K562 (cell line): ENCODE data around the gene RDH16. TPM values are rescaled to one million over a fixed set of nuclear protein-coding genes. Genes with fewer than 3 reads are reported as not detected.

Experiments used
- ATAC-seq: fragments of 200-7000 bp; cut with Tn5 transposase; 3 replicates; pipeline ENCODE4 v1.9.1; 2020; ENCODE audit warnings: moderate library complexity
- BruUV-seq: library from RNA; stranded (reverse); fragments of 400-500 nt; replicated peaks from 2 replicates; lab custom pipeline; 2021; lab: Mats Ljungman, UMichigan
- CTCF ChIA-PET: fragments of 300-600 bp; formaldehyde crosslinking; extraction: SDS; loops from one replicate; lab custom pipeline; 2021; ENCODE audit warnings: low intra/inter-chr PET ratio; lab: Yijun Ruan, JAX
- POLR2A ChIA-PET: fragments of 300-600, 350-650 bp; sonication (Branson Sonifier 250); formaldehyde crosslinking; extraction: SDS; loops from one replicate; lab custom pipeline; 2021; ENCODE audit warnings: antibody characterized with exemption, inconsistent platforms; lab: Yijun Ruan, JAX
- DNase-seq, 4 experiments: peaks; one replicate each; pipeline versions ENCODE4 v3.0.0 to v3.0.0-alpha.2; 2011 to 2018; ENCODE audit warnings: low spot score in 3 of 4, mixed read lengths in 3 of 4; ENCODE audit errors: extremely low read depth in 1 of 4
- FAIRE-seq: peaks from 2 replicates; lab custom pipeline; 2011; peaks lifted over from hg19 to GRCh38; lab: Jason Lieb, UNC
- H2AFZ ChIP-seq: 2 replicates; pipeline ENCODE4 v1.6.0; 2011; ENCODE audit warnings: low read depth, low read length, control low read depth, inconsistent platforms
- H3K27ac ChIP-seq: fragments of 200-600 bp; 3 replicates; pipeline ENCODE4 v1.8.0; 2011; ENCODE audit warnings: low read depth, mild to moderate bottlenecking, control low read depth, inconsistent platforms, low read length, moderate library complexity, mixed read lengths; ENCODE audit errors: extremely low read depth
- H3K27me3 ChIP-seq, 2 experiments: fragments of 300-600 bp in 1 of 2; 2 replicates in 1 of 2; 3 replicates in 1 of 2; pipeline versions ENCODE4 v1.6.0 to v1.8.0; 2011; ENCODE audit warnings: inconsistent platforms in 2 of 2, low read length in 2 of 2, mild to moderate bottlenecking in 1 of 2, mixed read lengths in 1 of 2, moderate library complexity in 1 of 2; ENCODE audit not compliant: control insufficient read depth in 2 of 2, insufficient read depth in 2 of 2
- H3K36me3 ChIP-seq: fragments of 300-600 bp; 3 replicates; pipeline ENCODE4 v1.8.0; 2011; ENCODE audit warnings: mild to moderate bottlenecking, low read length, inconsistent platforms; ENCODE audit not compliant: control insufficient read depth, insufficient read depth
- H3K4me1 ChIP-seq, 2 experiments: fragments of 200-600 bp in 1 of 2; replicated peaks in 1 of 2; 2 replicates in 1 of 2; 3 replicates in 1 of 2; pipeline versions ENCODE4 v1.5.1 to v1.8.0; 2011; ENCODE audit warnings: inconsistent platforms in 2 of 2, low read length in 2 of 2, mild to moderate bottlenecking in 1 of 2, mixed read lengths in 1 of 2, moderate library complexity in 1 of 2; ENCODE audit not compliant: control insufficient read depth in 2 of 2, insufficient read depth in 2 of 2
- H3K4me2 ChIP-seq: 2 replicates; pipeline ENCODE4 v1.6.1; 2011; ENCODE audit warnings: low read length, control low read depth, inconsistent platforms, mixed read lengths; ENCODE audit not compliant: insufficient read depth
- H3K4me3 ChIP-seq: fragments of 200-600 bp; sonication (generic), shearing (Covaris generic); 2 replicates; pipeline ENCODE4 v1.5.1; 2016; ENCODE audit warnings: control low read depth, inconsistent platforms
- H3K79me2 ChIP-seq: fragments of 200-600 bp; 3 replicates; pipeline ENCODE4 v1.8.0; 2011; ENCODE audit warnings: low read length, inconsistent platforms; ENCODE audit not compliant: control insufficient read depth, insufficient read depth
- H3K9ac ChIP-seq, 2 experiments: 2 replicates each; pipeline versions ENCODE4 v1.6.0 to v1.6.1; 2011; ENCODE audit warnings: low read depth in 2 of 2, low read length in 2 of 2, control low read depth in 1 of 2, inconsistent platforms in 1 of 2, mild to moderate bottlenecking in 1 of 2, mixed read lengths in 1 of 2; ENCODE audit not compliant: insufficient read depth in 1 of 2
- H3K9me1 ChIP-seq: one replicate; pipeline ENCODE4 v1.6.0; 2011; ENCODE audit warnings: inconsistent platforms, mild to moderate bottlenecking, low read length, moderate library complexity; ENCODE audit not compliant: control insufficient read depth, insufficient read depth
- H3K9me3 ChIP-seq: replicated peaks from 2 replicates; pipeline ENCODE4 v1.5.1; 2011; ENCODE audit warnings: low read depth, low read length, inconsistent platforms; ENCODE audit not compliant: control insufficient read depth, insufficient read depth
- H4K20me1 ChIP-seq: replicated peaks from 2 replicates; pipeline ENCODE4 v1.6.1; 2011; ENCODE audit warnings: low read length, inconsistent platforms, mixed read lengths; ENCODE audit not compliant: control insufficient read depth, insufficient read depth
- CHD4 ChIP-seq: fragments of 200-600 bp; sonication (generic); IDR thresholded peaks from 3 replicates; pipeline ENCODE4 v1.6.1; 2012; ENCODE audit warnings: low read depth, mild to moderate bottlenecking, mixed read lengths, low read length, inconsistent platforms; ENCODE audit not compliant: insufficient read depth, insufficient replicate concordance, poor library complexity, severe bottlenecking
- CXXC5 ChIP-seq: fragments of 250-450 bp; sonication (Bioruptor Pico); IDR thresholded peaks from 2 replicates; pipeline ENCODE4 v1.8.0; 2022; ENCODE audit warnings: inconsistent platforms, mild to moderate bottlenecking, moderate library complexity
- FOXP1 ChIP-seq: sonication (generic); formaldehyde crosslinking; IDR thresholded peaks from 2 replicates; pipeline ENCODE4 v1.8.0; 2022; ENCODE audit warnings: mild to moderate bottlenecking, missing genetic modification reagents
- GABPB1 ChIP-seq: sonication (generic); formaldehyde crosslinking; IDR thresholded peaks from 2 replicates; pipeline ENCODE4 v1.8.0; 2022; ENCODE audit warnings: mild to moderate bottlenecking, missing genetic modification reagents
- KLF13 ChIP-seq: fragments of 450-650 bp; IDR thresholded peaks from 2 replicates; pipeline ENCODE4 v1.6.1; 2016; ENCODE audit warnings: missing genetic modification characterization, low read depth, mild to moderate bottlenecking, missing compliant biosample characterization, moderate library complexity, borderline replicate concordance
- PTTG1 ChIP-seq: fragments of 450-650 bp; IDR thresholded peaks from 2 replicates; pipeline ENCODE4 v1.6.1; 2016; ENCODE audit warnings: low read depth, mild to moderate bottlenecking, missing genetic modification characterization, missing compliant biosample characterization
- RB1 ChIP-seq: fragments of 450-650 bp; IDR thresholded peaks from 2 replicates; pipeline ENCODE4 v1.6.1; 2017; ENCODE audit warnings: low read depth, mild to moderate bottlenecking
- RNF2 ChIP-seq: sonication (generic); IDR thresholded peaks from 2 replicates; pipeline ENCODE4 v1.6.1; 2016
- SLC30A9 ChIP-seq: fragments of 250-450 bp; sonication (Bioruptor Pico); IDR thresholded peaks from 2 replicates; pipeline ENCODE4 v1.8.0; 2022; ENCODE audit warnings: mild to moderate bottlenecking, moderate library complexity
- TAF1 ChIP-seq: IDR thresholded peaks from 2 replicates; pipeline ENCODE4 v1.6.1; 2011; ENCODE audit warnings: mild to moderate bottlenecking, low read length, moderate library complexity; ENCODE audit not compliant: insufficient read depth, control insufficient read depth, severe bottlenecking; ENCODE audit errors: extremely low read depth
- ZBTB9 ChIP-seq: fragments of 450-650 bp; formaldehyde crosslinking; IDR thresholded peaks from 2 replicates; pipeline ENCODE4 v1.4.0; 2020; ENCODE audit warnings: mild to moderate bottlenecking, moderate library complexity
- ZNF280A ChIP-seq: fragments of 450-650 bp; IDR thresholded peaks from 2 replicates; pipeline ENCODE4 v1.6.1; 2018; ENCODE audit warnings: mild to moderate bottlenecking, low read depth; ENCODE audit not compliant: partially characterized antibody
- ZNF583 ChIP-seq: fragments of 250-450 bp; sonication (Bioruptor Pico); IDR thresholded peaks from 2 replicates; pipeline ENCODE4 v1.4.0; 2020
- ZNF717 ChIP-seq: fragments of 250-450 bp; sonication (Bioruptor Pico); IDR thresholded peaks from 2 replicates; pipeline ENCODE4 v1.5.0; 2021
- WGBS: fragments of 100-300 bp; shearing (Covaris generic); methylation state at CpG from one replicate; pipeline ENCODE4 v1.1.6; 2016; ENCODE audit warnings: low coverage, mixed read lengths; ENCODE audit not compliant: insufficient coverage; ENCODE audit errors: missing lambda C conversion rate; 5-methylcytosine and 5-hydroxymethylcytosine counted together
- in situ Hi-C: fragments of 300-500 bp; cut with MboI; formaldehyde crosslinking; loops from 4 replicates; pipeline ENCODE4 v1.15.0; 2018; ENCODE audit warnings: inconsistent platforms, mixed read lengths
- intact Hi-C: fragments of 100-400 bp; cut with micrococcal nuclease; formaldehyde crosslinking; loops from 2 replicates; pipeline ENCODE4 v1.14.2; 2022
- polyA plus RNA-seq, 8 experiments: library from polyadenylated mRNA; depleted of rRNA in 4 of 8; stranded (reverse) in 5 of 8; unstranded in 3 of 8; fragments of >200 nt; fragmentation: Nextera tagmentation in 2 of 8; fragmentation: Illumina TruSeq in 1 of 8; extraction: Ambion mirVana in 2 of 8; extraction: Trizol in 1 of 8; gene quantifications; 2 replicates each; pipeline versions ENCODE4 v1.2.1 to v1.2.3, GENCODE V29; 2011 to 2014; ENCODE audit warnings: inconsistent platforms in 1 of 8, missing spikeins in 1 of 8
- total RNA-seq, 7 experiments: library from RNA; depleted of rRNA in 6 of 7; stranded (reverse); fragments of >200 nt in 6 of 7; fragmentation: Illumina TruSeq in 2 of 7; extraction: Trizol in 2 of 7; gene quantifications; 2 replicates each; pipeline versions ENCODE4 v1.2.1 to v1.2.3, GENCODE V29; 2011 to 2021; ENCODE audit warnings: low replicate concordance in 1 of 7
- TF ChIP-seq, protein P1 (sequence below): fragments of 450-650 bp; IDR thresholded peaks from 2 replicates; pipeline ENCODE4 v1.6.1; 2017; ENCODE audit warnings: antibody characterized with exemption

The RDH16 gene
- total and polyA plus RNA-seq, 9 of the 15 experiments (the other 6 are each of a cell fraction or from before 2014, with no cell fraction given): 0.11 to 0.52 (median 0.22) TPM; not detected in 1

- Histone ChIP-seq H3K9ac (no peak overlapping the region), H3K4me3 (no peak overlapping the region), H3K79me2 (no peaks in the 10 kb centered on the region), H3K36me3 (no peaks in the 10 kb centered on the region), H4K20me1 (no peaks in the 10 kb centered on the region), H3K9me3 (no peaks in the 10 kb centered on the region; the same call in 1 of the 2 replicates), H3K27ac (no peak overlapping the region), H3K9me1 (no peaks in the 10 kb centered on the region), H3K27me3 (peaks cover 0 to 15% of the 10 kb centered on the region in 2 experiments; a peak in 1 of 5 replicates), H3K4me1 (no peaks in the 10 kb centered on the region; a peak in 2 of 5 replicates), H2AFZ (no peak overlapping the region), H3K4me2 (no peak overlapping the region)
- no peak for ATAC-seq
- FAIRE-seq: no peak
- CTCF ChIA-PET: no interaction called here
- POLR2A ChIA-PET: no interaction called here
- intact Hi-C loops (no loop called here), in situ Hi-C loops (no loop called here)
- DNase-seq: no peak
- WGBS: 19% methylated on average over 6 of the region's 6 CpGs
- BruUV-seq: no TSS peak
- TF ChIP-seq ZNF583 (no peak), ZBTB9 (CRISPR knock-in tag) (no peak), KLF13 (tag) (no peak), RNF2 (no peak), GABPB1 (CRISPR knock-in tag) (no peak), ZNF280A (no peak), PTTG1 (tag) (no peak), CXXC5 (CRISPR knock-in tag) (no peak), SLC30A9 (CRISPR knock-in tag) (no peak), FOXP1 (CRISPR knock-in tag) (no peak), TAF1 (no peak), CHD4 (no peak), RB1 (no peak), ZNF717 (CRISPR knock-in tag) (no peak)
- TF ChIP-seq, protein P1, sequence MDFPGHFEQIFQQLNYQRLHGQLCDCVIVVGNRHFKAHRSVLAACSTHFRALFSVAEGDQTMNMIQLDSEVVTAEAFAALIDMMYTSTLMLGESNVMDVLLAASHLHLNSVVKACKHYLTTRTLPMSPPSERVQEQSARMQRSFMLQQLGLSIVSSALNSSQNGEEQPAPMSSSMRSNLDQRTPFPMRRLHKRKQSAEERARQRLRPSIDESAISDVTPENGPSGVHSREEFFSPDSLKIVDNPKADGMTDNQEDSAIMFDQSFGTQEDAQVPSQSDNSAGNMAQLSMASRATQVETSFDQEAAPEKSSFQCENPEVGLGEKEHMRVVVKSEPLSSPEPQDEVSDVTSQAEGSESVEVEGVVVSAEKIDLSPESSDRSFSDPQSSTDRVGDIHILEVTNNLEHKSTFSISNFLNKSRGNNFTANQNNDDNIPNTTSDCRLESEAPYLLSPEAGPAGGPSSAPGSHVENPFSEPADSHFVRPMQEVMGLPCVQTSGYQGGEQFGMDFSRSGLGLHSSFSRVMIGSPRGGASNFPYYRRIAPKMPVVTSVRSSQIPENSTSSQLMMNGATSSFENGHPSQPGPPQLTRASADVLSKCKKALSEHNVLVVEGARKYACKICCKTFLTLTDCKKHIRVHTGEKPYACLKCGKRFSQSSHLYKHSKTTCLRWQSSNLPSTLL: no peak
These were observed 2.5 kb downstream of the RDH16 start for GRCh38 chr12:56954958-56955355.
